SH-SY5Y (cell line): ENCODE measurements around the gene CANX.

ENCODE experiments used
- GATA2 ChIP-seq: IDR thresholded peaks from 2 replicates; pipeline ENCODE4 v1.6.1; 2011; ENCODE audit warnings: mild to moderate bottlenecking, low read depth, low read length
- GATA3 ChIP-seq: IDR thresholded peaks from 2 replicates; pipeline ENCODE4 v1.6.1; 2011; ENCODE audit warnings: low read depth, mild to moderate bottlenecking, low read length, moderate library complexity

- TF ChIP-seq GATA2, result no peak
- no peak for TF ChIP-seq GATA3
Observed at GRCh38 chr5:179679014-179679674, 19.6 kb upstream of the CANX start.
